SHP77 (cell line): Measurements from ENCODE around the gene RIN3.

ENCODE experiments used
- DNase-seq, 2 experiments: peaks; one replicate each; lab custom pipeline; 2025; lab: John Stamatoyannopoulos, UW

Gene RIN3

DNA sequence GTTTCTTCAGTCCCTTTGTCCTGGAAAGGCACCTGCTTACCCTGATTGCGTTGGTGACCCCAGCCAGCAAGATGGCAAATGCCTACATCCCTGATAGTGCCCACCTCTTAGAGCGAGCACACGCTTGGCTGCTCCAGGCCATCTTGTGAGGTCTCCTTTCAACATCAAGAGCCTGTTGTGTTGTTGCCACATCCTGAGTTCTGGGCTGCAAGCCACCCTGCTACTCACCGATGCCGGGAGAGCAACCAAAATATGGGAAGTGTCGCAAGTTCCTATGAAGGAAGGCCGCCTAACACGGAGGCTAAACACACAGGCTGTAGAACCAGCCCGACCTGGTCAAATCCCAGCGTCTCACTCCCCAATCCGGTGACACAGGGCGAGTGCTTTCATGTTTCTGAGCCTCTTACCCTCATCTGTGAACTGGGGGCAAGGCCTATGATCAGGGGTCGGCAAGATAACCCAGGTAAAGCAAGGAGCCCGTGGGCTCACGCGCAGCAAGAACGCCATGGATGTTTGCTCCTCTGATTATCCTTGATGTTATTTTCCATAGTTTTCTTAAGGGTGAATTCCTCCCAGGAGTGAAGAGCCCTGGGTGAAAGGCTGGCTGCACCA, 136.5 kb downstream of the RIN3 start:
- DNase-seq = no peak

DNA sequence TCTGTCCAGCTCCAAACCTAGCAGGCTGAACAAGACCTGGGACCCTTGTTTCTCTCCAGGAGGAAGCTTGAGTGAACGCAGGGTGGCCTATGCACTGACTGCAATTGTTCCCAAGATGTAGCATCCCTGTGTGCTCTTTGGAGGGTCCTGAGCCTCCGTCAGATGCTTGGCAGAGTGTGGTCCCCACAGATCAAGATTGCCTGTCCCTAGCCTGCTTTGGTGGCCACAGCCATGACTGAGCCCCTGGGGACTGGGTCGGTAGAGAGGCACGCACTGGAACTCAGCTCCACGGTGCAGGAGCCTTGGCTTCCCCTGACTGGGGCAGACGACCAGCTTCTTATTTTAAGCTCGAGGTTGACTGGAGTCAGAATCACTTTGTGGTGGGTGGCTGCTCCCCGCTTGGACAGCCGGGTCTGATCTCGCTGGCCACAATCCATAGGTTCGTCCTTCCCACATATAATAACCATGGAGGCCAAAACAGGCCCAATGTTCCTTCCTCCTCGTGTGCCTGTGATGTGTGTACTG, 137.1 kb downstream of the RIN3 start:
- DNase-seq = no peak

DNA sequence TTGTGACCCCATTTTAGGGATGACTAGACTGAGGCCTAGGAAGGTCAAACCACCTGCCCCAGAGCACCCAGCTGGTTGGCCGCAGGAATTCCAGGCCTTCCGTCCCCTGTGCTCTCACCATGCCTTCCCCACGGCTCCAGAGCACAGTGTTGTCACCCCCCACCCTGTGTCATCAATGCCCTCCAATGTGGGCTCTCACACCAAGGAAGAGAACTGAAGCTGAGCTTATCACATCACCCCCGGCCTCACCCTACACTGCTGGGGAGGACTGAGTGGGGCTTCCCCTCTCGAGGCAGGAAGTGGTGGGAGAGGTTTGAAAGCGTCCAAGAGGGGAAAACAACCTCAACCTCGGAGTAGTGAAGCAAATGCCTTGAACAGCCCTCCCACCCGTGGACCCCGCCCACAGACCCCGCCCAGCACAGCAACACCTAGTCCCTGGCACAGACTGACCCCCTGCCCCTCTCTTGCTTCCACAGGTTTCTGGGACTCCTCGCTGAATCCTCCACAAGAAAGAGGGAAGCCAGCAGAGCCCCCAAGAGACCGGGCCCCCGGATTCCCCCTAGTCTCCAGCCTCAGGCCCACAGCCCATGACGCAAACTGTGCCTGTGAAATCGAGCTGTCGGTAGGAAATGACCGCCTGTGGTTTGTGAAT, 137.7 kb downstream of the RIN3 start:
- no peak for DNase-seq

DNA sequence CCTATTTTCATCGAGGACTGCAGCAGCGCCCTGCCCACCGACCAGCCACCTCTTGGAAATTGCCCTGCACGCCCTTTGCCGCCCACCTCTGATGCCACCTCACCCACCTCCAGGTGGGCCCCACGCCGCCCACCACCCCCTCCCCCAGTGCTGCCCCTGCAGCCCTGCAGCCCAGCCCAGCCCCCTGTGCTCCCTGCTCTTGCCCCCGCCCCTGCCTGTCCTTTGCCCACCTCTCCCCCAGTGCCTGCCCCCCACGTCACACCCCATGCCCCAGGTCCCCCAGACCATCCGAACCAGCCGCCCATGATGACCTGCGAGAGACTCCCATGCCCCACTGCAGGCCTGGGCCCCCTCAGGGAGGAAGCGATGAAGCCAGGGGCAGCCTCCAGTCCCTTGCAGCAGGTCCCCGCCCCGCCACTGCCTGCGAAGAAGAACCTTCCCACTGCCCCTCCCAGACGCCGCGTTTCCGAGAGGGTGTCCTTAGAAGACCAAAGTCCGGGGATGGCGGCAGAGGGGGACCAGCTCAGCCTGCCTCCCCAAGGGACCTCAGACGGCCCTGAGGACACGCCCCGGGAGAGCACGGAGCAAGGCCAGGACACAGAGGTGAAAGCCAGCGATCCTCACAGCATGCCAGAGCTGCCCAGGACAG, 138.3 kb downstream of the RIN3 start:
- DNase-seq = no peak

DNA sequence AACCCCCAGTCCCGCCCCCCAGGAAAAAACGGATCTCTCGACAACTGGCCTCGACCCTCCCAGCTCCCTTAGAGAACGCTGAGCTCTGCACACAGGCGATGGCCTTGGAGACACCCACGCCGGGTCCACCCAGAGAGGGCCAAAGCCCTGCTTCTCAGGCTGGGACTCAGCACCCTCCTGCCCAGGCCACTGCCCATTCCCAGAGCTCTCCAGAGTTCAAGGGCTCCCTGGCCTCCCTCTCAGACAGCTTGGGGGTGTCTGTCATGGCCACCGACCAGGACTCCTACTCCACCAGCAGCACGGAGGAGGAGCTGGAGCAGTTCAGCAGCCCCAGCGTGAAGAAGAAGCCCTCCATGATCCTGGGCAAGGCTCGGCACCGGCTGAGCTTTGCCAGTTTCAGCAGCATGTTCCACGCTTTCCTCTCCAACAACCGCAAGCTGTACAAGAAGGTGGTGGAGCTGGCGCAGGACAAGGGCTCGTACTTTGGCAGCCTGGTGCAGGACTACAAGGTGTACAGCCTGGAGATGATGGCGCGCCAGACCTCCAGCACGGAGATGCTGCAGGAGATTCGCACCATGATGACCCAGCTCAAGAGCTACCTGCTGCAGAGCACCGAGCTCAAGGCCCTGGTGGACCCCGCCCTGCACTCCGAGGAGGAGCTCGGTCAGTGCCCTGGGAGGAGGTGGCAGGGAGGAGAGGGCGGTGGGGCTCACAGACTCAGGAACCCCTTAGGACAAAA, 139.0 kb downstream of the RIN3 start:
- no peak for DNase-seq

DNA sequence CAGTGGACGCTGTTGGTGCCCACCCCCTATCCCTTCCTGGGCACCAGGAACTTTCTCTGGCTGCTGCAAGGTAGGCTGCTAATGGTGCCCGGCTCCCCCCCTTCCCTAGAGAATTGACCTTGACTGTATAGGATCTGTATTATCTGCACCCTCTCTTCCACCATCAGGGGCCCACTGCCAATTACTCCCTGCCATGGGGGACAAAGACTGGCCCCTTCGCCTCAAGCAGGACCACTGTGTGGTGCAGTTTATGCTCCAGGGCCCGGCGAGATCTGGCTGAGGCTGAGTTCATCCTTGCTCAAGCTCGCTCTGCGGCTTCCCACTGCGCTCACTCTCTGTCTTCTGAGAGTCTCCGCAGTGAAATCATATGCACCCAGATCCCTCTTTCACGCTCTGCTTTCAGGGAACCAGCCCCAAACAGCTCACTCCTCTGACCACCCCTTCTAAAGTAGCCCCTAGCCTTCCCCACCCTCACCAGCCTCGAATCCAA, 139.6 kb downstream of the RIN3 start:
- DNase-seq = no peak

DNA sequence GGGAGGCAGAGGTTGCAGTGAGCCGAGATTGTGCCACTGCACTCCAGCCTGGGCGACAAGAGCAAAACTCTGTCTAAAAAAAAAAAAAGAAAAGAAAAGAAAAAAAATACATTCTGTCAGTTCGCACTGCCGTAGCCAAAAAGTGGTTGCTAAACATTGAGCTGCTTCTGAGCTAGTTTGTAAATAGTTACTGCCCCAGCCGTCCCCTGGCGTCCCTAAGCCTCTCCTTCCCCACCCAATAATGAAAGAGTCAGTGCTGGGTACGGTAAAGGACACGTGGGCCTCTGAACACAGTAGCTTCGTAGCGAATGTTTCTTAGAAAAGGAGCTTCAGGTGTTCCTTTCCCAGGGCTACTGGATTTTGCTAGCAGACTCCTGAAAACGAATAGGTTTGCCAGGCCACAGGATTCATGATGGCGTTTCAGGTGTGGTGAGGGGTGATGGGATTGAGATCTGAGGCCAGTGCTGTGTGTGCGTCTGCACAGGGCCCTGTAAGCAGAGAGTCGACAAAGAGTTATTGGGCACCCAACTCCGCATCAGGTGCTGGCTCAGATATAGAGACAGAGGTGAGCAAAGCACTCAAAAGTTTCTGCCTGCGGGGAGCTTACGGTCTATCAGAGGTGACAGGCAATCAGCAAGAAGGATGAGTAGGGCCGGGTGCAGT, 140.8 kb downstream of the RIN3 start:
- DNase-seq = no peak

DNA sequence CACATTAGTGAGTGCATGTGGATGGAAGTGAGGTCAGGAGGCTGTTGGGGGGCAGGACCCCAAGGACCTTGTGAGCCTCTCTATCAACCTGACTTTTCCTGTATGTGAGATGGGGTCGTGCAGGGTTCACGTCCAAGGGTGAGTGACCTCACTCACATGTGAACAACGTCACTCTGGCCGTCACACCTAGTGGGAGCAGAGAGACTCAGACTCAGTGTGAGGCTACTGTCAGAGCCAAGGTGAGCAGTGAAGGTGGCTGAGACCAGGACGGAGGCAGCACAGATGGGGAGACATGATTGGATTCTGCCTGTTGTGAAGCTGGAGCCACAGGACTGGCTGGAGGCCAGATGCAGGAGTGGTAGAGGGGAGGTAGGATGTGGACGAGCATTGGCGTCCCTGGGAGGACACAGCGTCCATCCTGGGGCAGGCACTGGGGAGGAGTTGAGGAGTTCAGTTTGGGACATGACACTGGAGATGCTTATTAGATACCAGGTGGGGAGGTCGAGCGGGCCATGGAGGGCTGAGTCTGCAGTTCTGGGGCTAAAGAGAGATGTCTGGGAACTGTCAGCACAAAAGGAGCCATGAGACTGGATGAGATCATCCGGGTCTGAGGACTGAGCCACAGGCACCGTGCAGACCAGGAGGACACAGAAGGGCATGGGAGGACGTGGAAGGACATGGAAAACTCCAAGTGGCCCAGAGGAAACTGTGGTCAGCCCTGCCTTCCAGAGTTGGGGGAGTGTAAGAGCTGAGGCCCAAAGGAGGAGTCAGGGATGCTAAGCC, 142.0 kb downstream of the RIN3 start:
- no peak for DNase-seq

DNA sequence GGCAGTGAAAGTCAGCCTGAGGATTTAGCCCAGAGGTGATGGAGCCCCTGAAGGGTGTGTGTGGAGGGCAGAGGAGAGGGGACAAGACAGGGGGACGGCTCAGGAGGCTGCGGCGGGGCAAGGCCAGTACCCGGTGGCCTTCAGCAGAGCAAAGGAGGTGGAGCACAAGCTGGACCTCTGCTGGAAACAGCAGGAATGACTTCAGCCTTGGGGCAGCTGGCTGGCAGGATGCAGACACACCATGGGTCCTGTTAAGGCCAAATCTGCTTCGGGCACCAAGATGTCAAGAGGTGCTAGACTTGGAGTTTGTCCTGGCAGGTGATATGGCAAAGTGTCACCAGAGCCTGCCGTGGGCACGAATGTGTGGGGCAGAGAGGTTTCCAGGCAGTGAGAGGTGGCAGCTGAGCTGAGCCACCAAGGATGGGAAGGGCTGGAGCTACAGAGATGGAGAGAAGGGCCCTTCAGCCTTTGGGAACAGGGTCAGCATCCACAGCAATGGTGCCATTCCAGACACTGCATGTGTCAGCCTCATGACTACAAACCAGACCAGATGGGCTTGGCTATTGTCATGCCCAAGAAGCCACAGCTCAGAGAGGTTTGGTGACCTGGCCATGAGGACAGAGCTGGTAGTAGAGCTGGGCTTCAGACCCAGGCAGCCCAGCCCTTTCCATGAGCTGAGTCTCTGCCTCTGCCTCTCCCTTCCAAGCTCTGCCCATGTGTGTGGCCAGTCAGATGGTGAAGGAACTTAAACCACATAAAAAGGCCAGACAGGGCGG, 142.9 kb downstream of the RIN3 start:
- DNase-seq = no peak

DNA sequence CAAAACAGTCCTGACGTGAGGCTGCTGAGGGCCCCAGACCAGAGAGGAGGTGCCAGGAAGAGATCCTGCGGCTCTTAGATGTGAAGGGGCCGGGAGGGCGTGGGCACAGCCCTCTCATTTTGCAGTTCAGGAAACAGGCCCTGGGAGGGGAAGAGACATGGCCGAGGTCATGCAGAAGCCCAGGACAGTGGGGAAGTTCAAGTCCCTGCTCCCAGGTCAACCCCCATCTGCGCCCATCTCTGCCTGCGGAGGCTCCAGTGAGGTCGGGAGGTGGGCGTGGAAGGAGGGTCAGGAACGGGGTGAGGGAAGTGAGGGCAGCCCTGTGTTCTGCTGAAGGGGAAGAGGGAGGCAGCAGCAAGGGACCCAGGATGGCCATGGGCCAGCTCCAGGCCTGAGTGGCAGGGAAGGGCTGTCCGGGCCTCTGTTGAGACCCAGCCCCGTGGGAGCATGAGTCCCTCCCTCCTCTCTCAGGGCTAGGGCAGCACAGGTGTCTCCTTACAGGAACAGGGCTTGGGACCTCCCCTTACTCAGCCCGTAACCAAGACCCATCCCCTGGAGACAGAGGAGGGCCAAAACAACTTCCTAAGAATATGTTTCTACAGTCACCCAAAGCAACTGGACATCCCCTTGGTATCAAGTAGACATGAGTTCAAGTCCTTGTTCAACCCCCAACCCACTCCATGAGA, 144.0 kb downstream of the RIN3 start:
- no peak for DNase-seq

DNA sequence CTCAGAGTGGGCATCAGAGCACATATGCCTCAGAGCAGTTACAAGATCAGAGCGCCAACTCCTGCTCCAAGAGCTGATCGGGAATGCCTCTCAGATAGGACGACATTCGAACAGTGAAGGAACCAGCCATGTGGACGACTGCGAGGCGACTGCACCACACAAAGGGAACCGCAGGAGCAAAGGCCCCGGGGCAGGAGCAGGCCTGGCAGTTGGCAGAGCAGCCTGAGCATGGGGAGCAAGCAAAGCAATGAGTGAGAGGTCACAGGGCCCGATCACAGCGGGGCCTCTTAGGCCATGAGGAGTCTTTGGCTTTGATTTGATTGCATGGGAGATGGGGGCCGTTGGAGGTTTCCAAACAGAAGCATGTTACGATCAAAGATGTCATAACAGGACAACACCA, 144.6 kb downstream of the RIN3 start:
- no peak for DNase-seq

DNA sequence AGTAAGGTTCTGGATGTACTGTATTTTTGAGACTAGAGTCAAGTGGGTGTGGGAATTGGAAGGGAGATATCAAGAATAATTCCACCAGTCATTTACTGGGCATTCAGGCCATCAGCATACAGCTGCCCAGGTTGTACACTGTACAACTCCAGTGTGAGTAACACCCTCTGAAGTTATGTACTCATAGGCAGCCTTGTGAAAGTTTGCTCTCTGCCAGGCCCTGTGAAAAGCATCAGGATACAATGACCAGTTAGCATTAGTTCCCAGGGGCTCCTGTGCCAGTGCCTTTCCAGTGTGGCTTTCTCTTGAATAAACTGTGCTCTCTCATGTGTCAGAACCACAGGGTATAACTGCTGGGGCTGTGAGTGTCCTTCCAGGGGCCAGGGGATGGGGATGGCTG, 145.1 kb downstream of the RIN3 start:
- no peak for DNase-seq

DNA sequence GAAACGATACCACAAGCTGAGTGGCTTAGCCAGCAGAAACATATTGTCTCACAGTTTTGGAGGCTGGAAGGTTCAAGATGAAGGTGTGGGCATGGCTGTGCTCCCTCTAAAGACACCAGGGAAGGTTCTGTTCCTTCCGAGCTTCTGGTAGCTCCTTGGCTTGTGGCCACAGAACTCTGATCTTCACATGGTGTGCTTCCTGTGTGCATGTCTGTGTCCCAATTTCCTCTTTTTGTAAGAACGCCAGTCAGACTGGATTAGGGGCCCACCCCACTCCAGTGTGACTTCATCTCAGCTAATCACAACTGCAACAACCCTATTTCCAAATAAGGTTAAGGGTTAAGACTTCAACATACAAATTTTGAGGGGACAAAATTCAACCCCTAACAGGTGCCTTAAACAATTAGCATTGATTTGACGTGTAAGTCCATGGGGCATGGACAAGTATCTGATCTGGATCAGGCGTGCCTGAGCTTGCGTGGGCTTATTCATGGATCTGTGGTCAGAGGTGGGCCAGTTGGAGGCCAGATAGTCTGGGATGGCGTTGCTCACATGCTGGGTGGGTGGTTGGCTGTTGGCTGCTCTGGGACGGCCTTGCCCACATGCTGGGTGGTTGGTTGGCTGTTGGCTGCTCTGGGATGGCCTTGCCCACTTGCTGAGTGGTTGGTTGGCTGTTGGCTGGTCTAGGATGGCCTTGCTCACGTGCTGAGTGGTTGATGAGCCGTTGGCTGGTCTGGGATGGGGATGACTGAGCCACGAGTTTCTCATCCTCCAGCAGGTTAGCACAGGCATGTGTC, 146.4 kb downstream of the RIN3 start:
- DNase-seq = no peak

DNA sequence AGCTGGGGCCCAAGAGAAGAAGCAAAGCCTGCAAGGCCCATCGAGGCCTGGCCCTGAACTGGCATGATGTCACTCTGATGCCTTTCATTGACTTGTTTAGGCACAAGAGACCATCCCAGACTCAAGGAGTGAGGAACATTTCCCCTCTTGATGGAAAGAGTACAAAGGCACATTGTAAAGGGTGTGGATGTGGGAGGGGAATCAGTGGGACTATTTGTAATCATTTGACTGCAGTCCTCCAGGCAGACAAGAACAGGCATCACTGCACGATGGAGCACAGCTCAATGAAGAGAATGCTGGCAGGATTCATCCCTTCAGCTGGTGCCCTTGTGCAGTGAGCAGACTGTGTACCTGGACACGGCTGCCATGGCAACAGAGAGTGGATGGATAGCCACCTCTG, 147.0 kb downstream of the RIN3 start:
- no peak for DNase-seq

DNA sequence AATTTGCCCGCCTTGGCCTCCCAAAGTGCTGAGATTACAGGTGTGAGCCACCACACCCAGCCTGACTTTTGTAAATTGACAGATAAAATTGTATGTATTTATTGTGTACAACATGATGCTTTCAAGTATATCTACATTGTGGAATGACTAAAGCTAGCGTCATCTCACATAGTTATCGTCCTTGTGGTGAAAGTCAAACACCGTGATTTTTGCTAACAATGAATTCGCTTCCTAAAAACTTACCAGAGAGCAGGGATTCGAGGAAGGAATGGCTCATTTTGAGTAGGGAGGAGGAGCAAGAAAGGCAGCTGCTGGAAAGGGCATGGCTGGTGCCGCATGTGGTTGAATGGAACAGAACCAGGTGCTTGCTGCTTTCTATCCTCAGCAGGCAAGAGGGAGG, 149.5 kb downstream of the RIN3 start:
- DNase-seq = no peak

DNA sequence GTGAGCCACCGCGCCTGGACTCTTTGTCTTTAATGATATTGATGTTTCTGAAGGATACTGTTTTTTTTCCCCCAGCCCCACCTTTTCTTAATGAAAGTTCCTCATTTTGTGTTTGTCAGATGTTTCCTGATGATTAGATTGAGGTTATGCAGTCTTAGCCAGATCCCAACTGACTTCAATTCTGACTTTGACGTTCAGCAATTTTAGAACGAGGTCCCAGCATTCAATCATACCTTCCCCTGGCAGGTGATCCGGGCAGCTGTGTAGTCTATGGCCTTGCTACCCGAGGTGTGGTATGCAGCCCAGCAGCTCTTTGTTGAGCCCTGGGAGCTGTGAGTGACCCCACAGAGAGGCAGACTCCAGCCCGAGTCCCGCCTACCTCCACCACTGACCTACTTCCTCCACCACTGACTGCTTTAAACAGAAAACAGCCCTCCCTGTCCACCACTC, 152.1 kb downstream of the RIN3 start:
- no peak for DNase-seq

DNA sequence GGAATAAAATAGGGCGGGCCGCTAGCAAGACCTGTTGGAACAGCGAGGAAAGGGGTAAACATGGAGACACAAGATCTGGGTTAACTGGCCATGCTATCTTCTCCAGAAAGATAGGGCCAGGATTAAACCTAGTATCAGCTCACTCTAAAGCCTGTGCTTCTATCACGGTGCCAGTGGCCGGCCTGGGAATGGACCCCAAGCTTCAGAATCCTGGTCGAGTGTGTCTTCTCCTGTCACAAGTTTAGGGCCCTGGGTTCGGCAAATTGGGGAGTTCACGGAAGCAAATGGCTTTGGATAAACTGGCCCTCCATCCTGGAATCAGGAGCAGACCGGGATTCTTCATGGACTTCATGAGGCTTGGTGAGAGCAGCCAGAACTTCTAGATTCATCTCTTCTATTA, 152.7 kb downstream of the RIN3 start:
- DNase-seq = no peak

DNA sequence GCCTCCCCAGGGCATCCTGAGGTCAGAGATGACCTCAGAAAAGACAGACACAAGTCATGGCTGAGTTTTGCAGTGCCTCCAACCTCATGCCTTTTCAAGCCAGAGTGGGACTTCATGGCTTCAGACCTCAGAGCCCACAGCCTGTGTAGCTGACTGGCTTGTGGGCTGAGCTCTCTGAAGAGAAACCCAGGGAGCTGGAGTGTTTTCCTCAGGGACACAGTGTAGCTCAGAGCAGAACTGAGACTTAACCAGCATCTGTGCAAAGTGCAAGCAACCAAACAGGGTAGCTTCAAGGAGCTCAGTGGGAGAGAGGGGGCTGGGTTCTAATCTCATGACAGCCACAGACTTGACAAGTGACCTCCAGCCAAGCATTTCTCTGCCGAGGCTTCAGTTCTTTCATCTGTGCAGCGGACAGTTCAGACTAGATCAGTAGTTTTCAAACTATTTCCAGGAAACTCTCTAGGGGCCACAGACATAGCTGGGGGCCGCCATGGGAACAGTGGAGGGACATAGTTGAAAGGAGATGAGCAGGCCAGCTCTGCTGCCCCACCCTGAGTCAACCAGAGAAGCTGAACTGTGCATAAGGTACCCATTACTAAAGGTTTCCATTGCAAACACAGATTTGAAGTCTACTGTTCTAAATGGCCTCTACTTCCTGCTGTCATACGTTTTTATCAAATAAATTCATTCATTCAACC, 154.8 kb downstream of the RIN3 start:
- DNase-seq = no peak
